Ovary (tissue), 3 donors: ENCODE data around the gene PSG2.
"Not testable (repeated sequence)": the region's sequence is repeated elsewhere in the genome, so short reads cannot be mapped to it uniquely, and the experiment has no call there.

Source experiments
- CTCF ChIP-seq, 3 donors: fragments of 450-650 bp in 2 of 3; fragments of 200-600 bp in 1 of 3; IDR thresholded peaks; one replicate each; pipeline versions ENCODE4 v1.5.1 to v1.8.0; 2016 to 2022; ENCODE audit warnings: antibody characterized with exemption in 3 of 3, mild to moderate bottlenecking in 1 of 3
- EP300 ChIP-seq: sonication (generic); formaldehyde crosslinking; IDR thresholded peaks from one replicate; pipeline ENCODE4 v1.6.1; 2017; ENCODE audit warnings: antibody characterized with exemption
- donor health status: DM: no; HTN: no; CAD: no.

- TF ChIP-seq CTCF (IDR thresholded peaks at IDR 0.05); EP300: not testable (repeated sequence)
These were observed 50.9 kb downstream of the PSG2 start for GRCh38 chr19:43031645-43032044.
